ENCODE data around the gene SCARB2.

Gene SCARB2

GRCh38 chr4:76141241-76141640 lies 72.4 kb downstream of the SCARB2 start:
- H3K27ac Mint-ChIP-seq = no peak overlapping the region
- H3K4me1 Mint-ChIP-seq (ENCODE audit: low read depth) = peaks cover 10% of the 10 kb centered on the region
- no peak for DNase-seq (ENCODE audit: low spot score)
- H3K36me3 Mint-ChIP-seq (ENCODE audit: low read depth) = peaks cover 41% of the 10 kb centered on the region
- H3K4me3 Mint-ChIP-seq = no peak overlapping the region
- H3K9me3 Mint-ChIP-seq = no peaks in the 10 kb centered on the region
- no peaks in the 10 kb centered on the region for H3K27me3 Mint-ChIP-seq (ENCODE audit: low read depth)

GRCh38 chr4:76127754-76128153 lies 85.9 kb downstream of the SCARB2 start:
- DNase-seq (ENCODE audit: low spot score) = no peak
- H3K27ac Mint-ChIP-seq = no peak overlapping the region
- H3K4me1 Mint-ChIP-seq (ENCODE audit: low read depth) = no peaks in the 10 kb centered on the region
- H3K4me3 Mint-ChIP-seq = no peak overlapping the region
- H3K9me3 Mint-ChIP-seq = no peaks in the 10 kb centered on the region
- no peaks in the 10 kb centered on the region for H3K27me3 Mint-ChIP-seq (ENCODE audit: low read depth)
- H3K36me3 Mint-ChIP-seq (ENCODE audit: low read depth) = peaks cover 34% of the 10 kb centered on the region

GRCh38 chr4:76125816-76126215 lies 87.8 kb downstream of the SCARB2 start:
- no peak for DNase-seq (ENCODE audit: low spot score)
- Mint-ChIP-seq H3K27ac (no peak overlapping the region), H3K4me3 (no peak overlapping the region), H3K4me1 (ENCODE audit: low read depth) (no peaks in the 10 kb centered on the region), H3K27me3 (ENCODE audit: low read depth) (no peaks in the 10 kb centered on the region), H3K36me3 (ENCODE audit: low read depth) (peaks cover 43% of the 10 kb centered on the region), H3K9me3 (no peaks in the 10 kb centered on the region)

GRCh38 chr4:76120199-76120598 lies 93.4 kb downstream of the SCARB2 start:
- Mint-ChIP-seq H3K27ac (no peak overlapping the region), H3K27me3 (ENCODE audit: low read depth) (no peaks in the 10 kb centered on the region), H3K36me3 (ENCODE audit: low read depth) (peaks cover 62% of the 10 kb centered on the region), H3K4me3 (no peak overlapping the region), H3K4me1 (ENCODE audit: low read depth) (no peaks in the 10 kb centered on the region), H3K9me3 (no peaks in the 10 kb centered on the region)
- no peak for DNase-seq (ENCODE audit: low spot score)

GRCh38 chr4:76117536-76117935 lies 96.1 kb downstream of the SCARB2 start:
- Mint-ChIP-seq H3K9me3 (no peaks in the 10 kb centered on the region), H3K27ac (no peak overlapping the region), H3K4me3 (no peak overlapping the region), H3K36me3 (ENCODE audit: low read depth) (peaks cover 65% of the 10 kb centered on the region), H3K4me1 (ENCODE audit: low read depth) (no peaks in the 10 kb centered on the region), H3K27me3 (ENCODE audit: low read depth) (no peaks in the 10 kb centered on the region)
- no peak for DNase-seq (ENCODE audit: low spot score)

GRCh38 chr4:76116821-76117220 lies 96.8 kb downstream of the SCARB2 start:
- H3K36me3 Mint-ChIP-seq (ENCODE audit: low read depth) = peaks cover 64% of the 10 kb centered on the region
- H3K27me3 Mint-ChIP-seq (ENCODE audit: low read depth) = no peaks in the 10 kb centered on the region
- no peaks in the 10 kb centered on the region for H3K9me3 Mint-ChIP-seq
- no peak overlapping the region for H3K27ac Mint-ChIP-seq
- H3K4me1 Mint-ChIP-seq (ENCODE audit: low read depth) = no peaks in the 10 kb centered on the region
- no peak overlapping the region for H3K4me3 Mint-ChIP-seq
- DNase-seq (ENCODE audit: low spot score) = no peak
